ENCODE data around the gene NISCH. TPM values are rescaled to one million over a fixed set of nuclear protein-coding genes. Genes with fewer than 3 reads are reported as not detected.

Gene NISCH
- total RNA-seq, 4 donors from 2014 or later, result 68.7 to 298 (median 94.6) TPM

DNA sequence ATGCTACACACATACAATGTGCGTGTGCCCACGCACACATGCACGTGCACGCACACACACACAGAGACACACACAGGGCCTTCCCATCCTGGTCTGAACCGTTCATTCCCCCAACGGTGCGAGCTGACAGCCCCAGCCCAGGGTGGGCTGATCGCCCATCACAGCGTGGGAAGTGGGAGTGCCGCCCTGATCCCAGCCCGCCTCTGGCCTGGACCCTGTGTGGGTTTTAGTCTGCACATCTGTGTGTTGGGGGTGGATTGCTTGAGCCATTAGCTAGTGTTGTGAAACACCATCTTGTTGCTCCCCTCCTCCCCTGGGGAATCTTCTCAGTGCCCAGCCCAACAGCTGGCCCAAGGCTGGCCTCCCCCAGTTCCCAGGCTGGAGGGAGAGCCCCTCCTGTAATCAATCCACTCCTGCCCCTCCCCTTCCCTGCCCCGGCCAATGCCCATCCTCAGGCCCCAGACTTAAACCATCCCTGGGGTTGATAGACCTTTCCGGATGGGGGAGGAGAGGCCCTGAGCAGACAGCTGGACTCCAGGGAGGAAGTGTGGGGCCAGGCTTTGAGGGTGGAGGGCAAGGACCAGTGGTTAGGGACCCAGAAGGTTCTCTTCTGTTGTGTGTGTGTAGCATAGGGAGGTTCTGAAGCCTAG is 18.8 kb upstream of the NISCH start:
- H3K9me3 ChIP-seq, result no peaks in the 10 kb centered on the region
- H3K27me3 ChIP-seq, result no peaks in the 10 kb centered on the region
- peak overlapping the region; percentile 38 for H3K27ac ChIP-seq
- TF ChIP-seq POLR2A (IDR thresholded peaks at IDR 0.05) (no peak), POLR2AphosphoS5 (IDR thresholded peaks at IDR 0.05) (no peak), EP300 (IDR thresholded peaks at IDR 0.05) (no peak)
- TF ChIP-seq, protein P1, sequence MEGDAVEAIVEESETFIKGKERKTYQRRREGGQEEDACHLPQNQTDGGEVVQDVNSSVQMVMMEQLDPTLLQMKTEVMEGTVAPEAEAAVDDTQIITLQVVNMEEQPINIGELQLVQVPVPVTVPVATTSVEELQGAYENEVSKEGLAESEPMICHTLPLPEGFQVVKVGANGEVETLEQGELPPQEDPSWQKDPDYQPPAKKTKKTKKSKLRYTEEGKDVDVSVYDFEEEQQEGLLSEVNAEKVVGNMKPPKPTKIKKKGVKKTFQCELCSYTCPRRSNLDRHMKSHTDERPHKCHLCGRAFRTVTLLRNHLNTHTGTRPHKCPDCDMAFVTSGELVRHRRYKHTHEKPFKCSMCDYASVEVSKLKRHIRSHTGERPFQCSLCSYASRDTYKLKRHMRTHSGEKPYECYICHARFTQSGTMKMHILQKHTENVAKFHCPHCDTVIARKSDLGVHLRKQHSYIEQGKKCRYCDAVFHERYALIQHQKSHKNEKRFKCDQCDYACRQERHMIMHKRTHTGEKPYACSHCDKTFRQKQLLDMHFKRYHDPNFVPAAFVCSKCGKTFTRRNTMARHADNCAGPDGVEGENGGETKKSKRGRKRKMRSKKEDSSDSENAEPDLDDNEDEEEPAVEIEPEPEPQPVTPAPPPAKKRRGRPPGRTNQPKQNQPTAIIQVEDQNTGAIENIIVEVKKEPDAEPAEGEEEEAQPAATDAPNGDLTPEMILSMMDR (IDR thresholded peaks at IDR 0.05), result no peak
- no peaks in the 10 kb centered on the region for H3K36me3 ChIP-seq
- WGBS, result 50% methylated on average over 7 of the region's 13 CpGs
- DNase-seq (ENCODE audit: low spot score in 2 of 2), result peak in 1 of 2 donors; percentile 66
- no peak overlapping the region for H3K4me3 ChIP-seq
- peaks cover 65% of the 10 kb centered on the region for H3K4me1 ChIP-seq

DNA sequence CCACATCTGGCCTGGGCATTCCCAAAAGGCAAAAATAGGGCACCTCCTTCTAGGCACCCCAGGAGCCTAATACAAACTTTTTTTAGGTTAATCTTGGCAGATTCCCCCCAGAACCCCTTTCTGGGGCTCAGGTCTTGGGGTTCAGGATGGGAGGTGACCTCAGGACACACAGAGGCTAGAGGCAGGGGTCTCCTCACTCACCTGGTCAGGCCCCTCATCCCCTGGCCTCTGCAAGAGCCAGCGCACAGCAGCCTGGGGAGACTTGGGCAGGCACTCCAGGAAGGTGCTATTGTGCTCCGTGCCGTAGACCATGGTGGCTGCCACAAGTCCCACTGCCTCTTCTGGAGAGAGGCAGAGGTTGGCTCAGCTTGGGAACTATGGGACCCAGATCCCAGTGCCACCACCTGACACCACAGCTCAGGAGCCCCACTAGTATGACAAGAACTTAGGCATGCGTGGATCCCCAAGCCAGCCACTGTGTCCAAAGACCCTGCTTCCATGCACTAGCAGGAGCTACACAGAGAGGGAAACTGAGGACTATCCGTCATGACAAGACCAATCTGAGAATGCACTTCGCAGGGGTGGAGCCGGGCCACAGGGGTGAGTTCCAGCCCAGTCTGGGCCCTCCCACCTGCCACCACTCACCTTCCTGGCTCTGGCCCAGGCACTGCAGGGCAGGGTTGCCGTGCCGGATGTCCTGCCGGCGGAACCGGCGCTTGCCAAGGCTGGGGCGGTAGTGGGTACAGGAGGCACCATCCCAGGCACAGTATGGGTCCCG is 17.9 kb upstream of the NISCH start:
- WGBS, result 73% methylated on average over 12 of the region's 15 CpGs
- Histone ChIP-seq H3K4me1 (peaks cover 63% of the 10 kb centered on the region), H3K9me3 (no peaks in the 10 kb centered on the region), H3K36me3 (no peaks in the 10 kb centered on the region), H3K27me3 (no peaks in the 10 kb centered on the region), H3K4me3 (no peak overlapping the region), H3K27ac (peak overlapping the region; percentile 44)
- no peak for TF ChIP-seq EP300 (IDR thresholded peaks at IDR 0.05)
- TF ChIP-seq POLR2AphosphoS5 (IDR thresholded peaks at IDR 0.05), result no peak
- TF ChIP-seq POLR2A (IDR thresholded peaks at IDR 0.05), result no peak
- TF ChIP-seq, protein P1 (IDR thresholded peaks at IDR 0.05), result no peak
- DNase-seq (ENCODE audit: low spot score in 2 of 2), result peak in 1 of 2 donors; percentile 70

DNA sequence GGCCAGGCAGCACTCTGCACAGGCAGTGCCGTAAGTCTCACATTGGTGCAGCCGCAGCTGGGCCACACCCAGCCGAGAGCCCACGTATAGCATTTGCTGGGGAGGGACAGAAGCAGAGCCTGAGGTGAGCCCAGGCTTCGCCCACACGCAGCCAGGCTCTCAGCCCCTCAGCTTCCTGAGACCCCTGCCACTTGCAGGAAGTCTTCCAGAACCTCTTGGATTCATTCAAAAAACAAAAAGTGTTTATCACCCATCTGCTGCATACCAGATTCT is 17.4 kb upstream of the NISCH start:
- Histone ChIP-seq H3K4me1 (peaks cover 57% of the 10 kb centered on the region), H3K36me3 (no peaks in the 10 kb centered on the region), H3K27me3 (no peaks in the 10 kb centered on the region), H3K27ac (no peak overlapping the region), H3K9me3 (no peaks in the 10 kb centered on the region), H3K4me3 (no peak overlapping the region)
- TF ChIP-seq, protein P1 (IDR thresholded peaks at IDR 0.05), result no peak
- TF ChIP-seq POLR2AphosphoS5 (IDR thresholded peaks at IDR 0.05), result no peak
- TF ChIP-seq EP300 (IDR thresholded peaks at IDR 0.05), result no peak
- TF ChIP-seq POLR2A (IDR thresholded peaks at IDR 0.05), result no peak
- no peak for DNase-seq (ENCODE audit: low spot score in 2 of 2)
- WGBS, result 49% methylated on average over 6 of the region's 6 CpGs

DNA sequence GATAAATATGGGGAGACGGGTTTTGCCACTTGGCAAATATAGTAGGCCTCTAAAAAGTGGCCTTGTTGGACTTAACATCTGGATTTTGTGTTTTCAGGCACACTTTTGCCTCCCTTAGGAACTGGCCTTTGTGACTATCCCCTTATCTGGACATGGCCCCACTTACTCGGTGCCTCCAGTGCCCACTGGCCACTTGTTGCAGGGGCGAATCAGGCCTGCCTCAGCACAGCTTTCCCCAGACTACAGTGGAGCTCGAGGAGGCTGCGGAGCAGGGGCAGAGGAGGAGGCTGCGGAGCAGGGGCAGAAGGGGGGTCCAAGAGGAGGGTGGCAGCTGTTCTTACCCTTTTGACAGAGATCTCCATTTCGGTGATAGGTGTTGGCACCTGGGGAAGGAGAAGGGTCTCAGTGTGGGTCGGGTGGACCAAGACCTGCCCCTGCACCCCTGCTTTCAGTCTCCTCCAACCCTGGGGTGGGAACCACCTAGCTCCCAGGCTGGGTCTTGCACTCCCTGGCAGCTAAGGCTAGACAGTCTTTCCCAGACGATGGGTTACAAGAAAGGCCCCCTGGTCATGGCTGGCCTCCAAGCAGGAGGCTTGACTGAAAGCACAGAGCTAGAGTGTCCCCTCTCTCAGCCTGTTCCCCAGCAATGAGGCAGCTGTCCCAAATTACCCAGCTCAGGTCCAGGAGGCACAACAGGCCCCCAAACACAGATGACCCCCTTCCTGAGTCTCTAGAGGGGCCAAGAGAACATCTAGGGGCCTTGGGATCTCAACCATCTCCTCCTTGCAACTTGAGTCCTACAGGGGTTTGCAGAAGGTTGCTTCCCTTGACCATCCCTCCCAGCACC is 16.6 kb upstream of the NISCH start:
- no peak overlapping the region for H3K4me3 ChIP-seq
- 83% methylated on average over 9 of the region's 9 CpGs for WGBS
- H3K27ac ChIP-seq, result no peak overlapping the region
- H3K9me3 ChIP-seq, result no peaks in the 10 kb centered on the region
- peaks cover 50% of the 10 kb centered on the region for H3K4me1 ChIP-seq
- no peaks in the 10 kb centered on the region for H3K36me3 ChIP-seq
- TF ChIP-seq, protein P1 (IDR thresholded peaks at IDR 0.05), result no peak
- TF ChIP-seq POLR2A (IDR thresholded peaks at IDR 0.05) (no peak), POLR2AphosphoS5 (IDR thresholded peaks at IDR 0.05) (no peak), EP300 (IDR thresholded peaks at IDR 0.05) (no peak)
- peak in 1 of 2 donors; percentile 45 for DNase-seq (ENCODE audit: low spot score in 2 of 2)
- H3K27me3 ChIP-seq, result no peaks in the 10 kb centered on the region

Data from suprapubic skin (tissue), 4 donors.